K562 (cell line): ENCODE data around the gene PRKAG2. TPM values are rescaled to one million over a fixed set of nuclear protein-coding genes. Genes with fewer than 3 reads are reported as not detected.
A peak's percentile ranks its signal among the peaks of the same experiment; 100 is the strongest.

Experiments used
- ATAC-seq: fragments of 200-7000 bp; cut with Tn5 transposase; 3 replicates; pipeline ENCODE4 v1.9.1; 2020; ENCODE audit warnings: moderate library complexity
- BruUV-seq: library from RNA; stranded (reverse); fragments of 400-500 nt; replicated peaks from 2 replicates; lab custom pipeline; 2021; lab: Mats Ljungman, UMichigan
- CTCF ChIA-PET: fragments of 300-600 bp; formaldehyde crosslinking; extraction: SDS; loops from one replicate; lab custom pipeline; 2021; ENCODE audit warnings: low intra/inter-chr PET ratio; lab: Yijun Ruan, JAX
- POLR2A ChIA-PET: fragments of 300-600, 350-650 bp; sonication (Branson Sonifier 250); formaldehyde crosslinking; extraction: SDS; loops from one replicate; lab custom pipeline; 2021; ENCODE audit warnings: antibody characterized with exemption, inconsistent platforms; lab: Yijun Ruan, JAX
- DNase-seq, 4 experiments: peaks; one replicate each; pipeline versions ENCODE4 v3.0.0 to v3.0.0-alpha.2; 2011 to 2018; ENCODE audit warnings: low spot score in 3 of 4, mixed read lengths in 3 of 4; ENCODE audit errors: extremely low read depth in 1 of 4
- FAIRE-seq: peaks from 2 replicates; lab custom pipeline; 2011; peaks lifted over from hg19 to GRCh38; lab: Jason Lieb, UNC
- H2AFZ ChIP-seq: 2 replicates; pipeline ENCODE4 v1.6.0; 2011; ENCODE audit warnings: low read depth, low read length, control low read depth, inconsistent platforms
- H3K27ac ChIP-seq: fragments of 200-600 bp; 3 replicates; pipeline ENCODE4 v1.8.0; 2011; ENCODE audit warnings: low read depth, mild to moderate bottlenecking, control low read depth, inconsistent platforms, low read length, moderate library complexity, mixed read lengths; ENCODE audit errors: extremely low read depth
- H3K27me3 ChIP-seq, 2 experiments: fragments of 300-600 bp in 1 of 2; 2 replicates in 1 of 2; 3 replicates in 1 of 2; pipeline versions ENCODE4 v1.6.0 to v1.8.0; 2011; ENCODE audit warnings: inconsistent platforms in 2 of 2, low read length in 2 of 2, mild to moderate bottlenecking in 1 of 2, mixed read lengths in 1 of 2, moderate library complexity in 1 of 2; ENCODE audit not compliant: control insufficient read depth in 2 of 2, insufficient read depth in 2 of 2
- H3K36me3 ChIP-seq: fragments of 300-600 bp; 3 replicates; pipeline ENCODE4 v1.8.0; 2011; ENCODE audit warnings: mild to moderate bottlenecking, low read length, inconsistent platforms; ENCODE audit not compliant: control insufficient read depth, insufficient read depth
- H3K4me1 ChIP-seq, 2 experiments: fragments of 200-600 bp in 1 of 2; replicated peaks in 1 of 2; 2 replicates in 1 of 2; 3 replicates in 1 of 2; pipeline versions ENCODE4 v1.5.1 to v1.8.0; 2011; ENCODE audit warnings: inconsistent platforms in 2 of 2, low read length in 2 of 2, mild to moderate bottlenecking in 1 of 2, mixed read lengths in 1 of 2, moderate library complexity in 1 of 2; ENCODE audit not compliant: control insufficient read depth in 2 of 2, insufficient read depth in 2 of 2
- H3K4me2 ChIP-seq: 2 replicates; pipeline ENCODE4 v1.6.1; 2011; ENCODE audit warnings: low read length, control low read depth, inconsistent platforms, mixed read lengths; ENCODE audit not compliant: insufficient read depth
- H3K4me3 ChIP-seq: fragments of 200-600 bp; sonication (generic), shearing (Covaris generic); 2 replicates; pipeline ENCODE4 v1.5.1; 2016; ENCODE audit warnings: control low read depth, inconsistent platforms
- H3K79me2 ChIP-seq: fragments of 200-600 bp; 3 replicates; pipeline ENCODE4 v1.8.0; 2011; ENCODE audit warnings: low read length, inconsistent platforms; ENCODE audit not compliant: control insufficient read depth, insufficient read depth
- H3K9ac ChIP-seq, 2 experiments: 2 replicates each; pipeline versions ENCODE4 v1.6.0 to v1.6.1; 2011; ENCODE audit warnings: low read depth in 2 of 2, low read length in 2 of 2, control low read depth in 1 of 2, inconsistent platforms in 1 of 2, mild to moderate bottlenecking in 1 of 2, mixed read lengths in 1 of 2; ENCODE audit not compliant: insufficient read depth in 1 of 2
- H3K9me1 ChIP-seq: one replicate; pipeline ENCODE4 v1.6.0; 2011; ENCODE audit warnings: inconsistent platforms, mild to moderate bottlenecking, low read length, moderate library complexity; ENCODE audit not compliant: control insufficient read depth, insufficient read depth
- H3K9me3 ChIP-seq: replicated peaks from 2 replicates; pipeline ENCODE4 v1.5.1; 2011; ENCODE audit warnings: low read depth, low read length, inconsistent platforms; ENCODE audit not compliant: control insufficient read depth, insufficient read depth
- H4K20me1 ChIP-seq: replicated peaks from 2 replicates; pipeline ENCODE4 v1.6.1; 2011; ENCODE audit warnings: low read length, inconsistent platforms, mixed read lengths; ENCODE audit not compliant: control insufficient read depth, insufficient read depth
- COPS2 ChIP-seq: fragments of 450-650 bp; conservative IDR thresholded peaks from 2 replicates; pipeline ENCODE4 v1.6.1; 2016; ENCODE audit warnings: mild to moderate bottlenecking, moderate library complexity
- CREB1 ChIP-seq, 2 experiments: sonication (generic) in 1 of 2; formaldehyde crosslinking in 1 of 2; IDR thresholded peaks; 2 replicates each; pipeline versions ENCODE4 v1.6.1 to v1.8.0; 2012 to 2022; ENCODE audit warnings: inconsistent platforms in 1 of 2, mild to moderate bottlenecking in 1 of 2, missing genetic modification reagents in 1 of 2, moderate library complexity in 1 of 2
- EZH2 ChIP-seq: IDR thresholded peaks from 2 replicates; pipeline ENCODE4 v1.6.1; 2012; ENCODE audit warnings: low read depth, mild to moderate bottlenecking, inconsistent platforms, low read length, borderline replicate concordance
- FOSL1 ChIP-seq: fragments of 200-800 bp; sonication (Bioruptor generic); conservative IDR thresholded peaks from 2 replicates; pipeline ENCODE4 v1.6.1; 2016; ENCODE audit warnings: missing genetic modification characterization, missing compliant biosample characterization
- KLF1 ChIP-seq: fragments of 450-650 bp; IDR thresholded peaks from 2 replicates; pipeline ENCODE4 v1.6.1; 2016; ENCODE audit warnings: missing genetic modification characterization, missing compliant biosample characterization
- MAFG ChIP-seq: fragments of 450-650 bp; conservative IDR thresholded peaks from 2 replicates; pipeline ENCODE4 v1.6.1; 2016; ENCODE audit warnings: missing genetic modification characterization, missing compliant biosample characterization
- PKNOX1 ChIP-seq: fragments of 450-650 bp; IDR thresholded peaks from 2 replicates; pipeline ENCODE4 v1.6.1; 2016
- PURB ChIP-seq: sonication (generic); formaldehyde crosslinking; IDR thresholded peaks from 2 replicates; pipeline ENCODE4 v1.9.0; 2021; ENCODE audit warnings: low read depth, mild to moderate bottlenecking, missing genetic modification reagents
- RBM22 ChIP-seq: fragments of 200-400 bp; formaldehyde crosslinking; IDR thresholded peaks from 2 replicates; pipeline ENCODE4 v1.6.1; 2018; ENCODE audit warnings: low read length, low read depth; ENCODE audit not compliant: poor library complexity, severe bottlenecking
- SPI1 ChIP-seq: IDR thresholded peaks from 2 replicates; pipeline ENCODE4 v1.6.1; 2011; ENCODE audit warnings: low read depth, low read length, control low read depth, borderline replicate concordance
- TAF7 ChIP-seq: fragments of 450-650 bp; IDR thresholded peaks from 2 replicates; pipeline ENCODE4 v1.6.1; 2016; ENCODE audit warnings: missing genetic modification characterization, missing compliant biosample characterization
- ZBTB11 ChIP-seq, 3 experiments: fragments of 200-800 bp in 1 of 3; fragments of 250-450 bp in 1 of 3; fragments of 450-650 bp in 1 of 3; sonication (Bioruptor Pico) in 1 of 3; sonication (Bioruptor generic) in 1 of 3; formaldehyde crosslinking in 1 of 3; IDR thresholded peaks; 2 replicates each; pipeline versions ENCODE4 v1.6.1 to v1.8.0; 2016 to 2022; ENCODE audit warnings: mild to moderate bottlenecking in 2 of 3, missing genetic modification characterization in 2 of 3, missing compliant biosample characterization in 1 of 3, moderate library complexity in 1 of 3
- ZNF282 ChIP-seq: sonication (generic); formaldehyde crosslinking; IDR thresholded peaks from 2 replicates; pipeline ENCODE4 v1.8.1; 2023; ENCODE audit warnings: missing genetic modification reagents
- WGBS: fragments of 100-300 bp; shearing (Covaris generic); methylation state at CpG from one replicate; pipeline ENCODE4 v1.1.6; 2016; ENCODE audit warnings: low coverage, mixed read lengths; ENCODE audit not compliant: insufficient coverage; ENCODE audit errors: missing lambda C conversion rate; 5-methylcytosine and 5-hydroxymethylcytosine counted together
- in situ Hi-C: fragments of 300-500 bp; cut with MboI; formaldehyde crosslinking; loops from 4 replicates; pipeline ENCODE4 v1.15.0; 2018; ENCODE audit warnings: inconsistent platforms, mixed read lengths
- intact Hi-C: fragments of 100-400 bp; cut with micrococcal nuclease; formaldehyde crosslinking; loops from 2 replicates; pipeline ENCODE4 v1.14.2; 2022
- polyA plus RNA-seq, 8 experiments: library from polyadenylated mRNA; depleted of rRNA in 4 of 8; stranded (reverse) in 5 of 8; unstranded in 3 of 8; fragments of >200 nt; fragmentation: Nextera tagmentation in 2 of 8; fragmentation: Illumina TruSeq in 1 of 8; extraction: Ambion mirVana in 2 of 8; extraction: Trizol in 1 of 8; gene quantifications; 2 replicates each; pipeline versions ENCODE4 v1.2.1 to v1.2.3, GENCODE V29; 2011 to 2014; ENCODE audit warnings: inconsistent platforms in 1 of 8, missing spikeins in 1 of 8
- total RNA-seq, 7 experiments: library from RNA; depleted of rRNA in 6 of 7; stranded (reverse); fragments of >200 nt in 6 of 7; fragmentation: Illumina TruSeq in 2 of 7; extraction: Trizol in 2 of 7; gene quantifications; 2 replicates each; pipeline versions ENCODE4 v1.2.1 to v1.2.3, GENCODE V29; 2011 to 2021; ENCODE audit warnings: low replicate concordance in 1 of 7

The PRKAG2 gene
- total and polyA plus RNA-seq, 9 of the 15 experiments (the other 6 are each of a cell fraction or from before 2014, with no cell fraction given), result 0.99 to 5.6 (median 3.3) TPM

DNA sequence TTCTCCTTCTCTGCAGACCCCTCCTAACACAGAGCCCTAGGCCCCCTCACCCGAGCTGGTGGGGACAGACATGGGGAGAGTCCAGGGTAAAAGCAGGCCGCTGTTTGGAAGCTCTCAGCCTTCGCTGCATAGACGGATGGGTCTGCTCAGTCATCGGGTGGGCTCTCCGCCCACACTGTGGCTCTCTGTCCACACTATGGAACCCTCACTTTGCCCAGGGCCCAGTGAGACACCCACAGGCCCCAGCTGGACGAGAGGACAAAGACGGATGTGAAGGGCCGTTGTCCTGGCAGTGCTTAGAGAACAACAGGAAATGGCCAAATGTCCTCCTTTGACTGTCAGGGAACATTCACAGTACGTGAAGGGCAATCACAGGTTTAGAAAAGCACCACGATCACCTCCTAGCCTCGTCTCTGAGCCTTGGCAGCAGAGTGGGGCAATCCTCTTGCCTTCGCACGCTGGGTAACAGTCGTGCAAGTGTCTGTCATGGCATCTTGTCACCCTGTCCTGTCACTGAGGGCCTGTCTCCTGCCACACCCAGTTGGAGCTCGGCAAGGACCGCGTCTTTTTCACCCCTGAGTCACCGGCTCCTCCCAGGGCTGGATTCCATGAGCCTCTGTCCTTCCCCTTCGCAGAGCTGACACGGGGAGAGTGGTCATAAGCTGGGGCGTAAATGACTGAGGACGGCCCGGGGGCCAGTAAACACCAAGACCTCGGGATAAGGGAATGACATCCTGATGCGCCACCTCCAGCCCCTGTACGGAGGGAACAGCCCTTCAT, 80.6 kb downstream of the PRKAG2 start:
- Histone ChIP-seq H3K27ac (no peak overlapping the region), H3K79me2 (no peaks in the 10 kb centered on the region), H3K27me3 (peaks cover 83 to 97% of the 10 kb centered on the region in 2 experiments), H2AFZ (no peak overlapping the region), H3K4me2 (no peak overlapping the region), H3K9me1 (no peaks in the 10 kb centered on the region), H3K9me3 (no peaks in the 10 kb centered on the region), H3K4me3 (no peak overlapping the region), H3K9ac (no peak overlapping the region), H3K4me1 (peaks cover 0 to 11% of the 10 kb centered on the region in 2 experiments; a peak in 3 of 5 replicates), H3K36me3 (no peaks in the 10 kb centered on the region), H4K20me1 (peaks cover 16% of the 10 kb centered on the region)
- ChIA-PET CTCF (no interaction called here), POLR2A (interaction anchor here (0.6 to 0.7 kb wide), 3 partner anchors 136 to 372 kb away, joined by 3 to 4 read pairs (median 4); no protein-coding TSS in a partner anchor)
- BruUV-seq, result no TSS peak
- WGBS, result 10% methylated on average over 27 of the region's 27 CpGs
- ATAC-seq (peak; percentile 58), DNase-seq (peak in 3 of 4 experiments; percentile 31 to 38 (median 33)), FAIRE-seq (no peak)
- no peak for TF ChIP-seq CREB1 (IDR thresholded peaks at IDR 0.05)
- TF ChIP-seq CREB1 (CRISPR knock-in tag; IDR thresholded peaks at IDR 0.05), result peak; percentile 22; the same call in 1 of the 2 replicates
- no peak for TF ChIP-seq SPI1
- no peak for TF ChIP-seq RBM22
- TF ChIP-seq ZNF282 (CRISPR knock-in tag), result no peak
- no peak for TF ChIP-seq COPS2
- no peak for TF ChIP-seq ZBTB11 (CRISPR knock-in tag; IDR thresholded peaks at IDR 0.05)
- TF ChIP-seq TAF7 (tag), result no peak
- TF ChIP-seq KLF1, result 0 out of 2 replicates have a peak, but pooled peaks have one; percentile 39
- TF ChIP-seq PURB (CRISPR knock-in tag), result no peak
- TF ChIP-seq EZH2, result peak; percentile 88; the same call in 1 of the 2 replicates
- peak; percentile 79 for TF ChIP-seq FOSL1 (tag)
- TF ChIP-seq PKNOX1, result peak; percentile 27; the same call in 1 of the 2 replicates
- no peak for TF ChIP-seq MAFG
- intact Hi-C loops, result no loop called here
- in situ Hi-C loops, result no loop called here
